ENCODE data around the gene TRAPPC2L.

DNA sequence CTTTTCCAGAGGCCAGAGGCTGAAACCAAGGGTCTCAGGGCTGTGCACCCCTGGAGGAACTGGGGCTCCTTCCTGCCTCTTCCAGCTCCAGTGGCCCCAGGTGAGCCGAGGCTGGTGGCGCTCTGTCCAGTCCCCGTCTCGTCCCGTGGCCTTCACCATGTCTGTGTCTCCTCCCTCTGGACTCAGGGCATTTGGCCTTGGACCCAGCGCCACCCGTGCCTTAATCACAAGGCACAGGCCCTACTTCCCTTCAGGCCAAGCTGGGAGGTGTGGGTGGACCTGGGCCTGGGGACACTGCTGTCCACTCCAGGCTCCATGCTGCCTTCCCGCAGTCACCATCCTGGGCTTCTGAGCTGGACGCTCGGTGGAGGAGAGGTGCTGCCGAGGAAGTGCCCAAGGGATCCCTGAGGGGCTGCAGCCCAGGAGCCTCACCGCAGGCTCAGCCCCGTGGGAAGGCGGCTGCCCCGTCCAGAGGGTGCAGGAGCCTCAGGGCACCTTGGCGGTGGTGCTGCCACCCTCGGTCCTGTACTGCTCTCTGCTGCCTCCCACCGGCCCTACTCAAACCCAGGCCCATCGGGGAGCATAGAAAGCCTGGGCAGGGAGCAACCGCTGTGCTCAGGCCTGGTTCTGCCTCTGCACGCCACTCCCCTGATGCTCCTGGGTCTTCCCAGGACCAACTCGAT, 35.6 kb upstream of the TRAPPC2L start:
- TF ChIP-seq, protein P1, sequence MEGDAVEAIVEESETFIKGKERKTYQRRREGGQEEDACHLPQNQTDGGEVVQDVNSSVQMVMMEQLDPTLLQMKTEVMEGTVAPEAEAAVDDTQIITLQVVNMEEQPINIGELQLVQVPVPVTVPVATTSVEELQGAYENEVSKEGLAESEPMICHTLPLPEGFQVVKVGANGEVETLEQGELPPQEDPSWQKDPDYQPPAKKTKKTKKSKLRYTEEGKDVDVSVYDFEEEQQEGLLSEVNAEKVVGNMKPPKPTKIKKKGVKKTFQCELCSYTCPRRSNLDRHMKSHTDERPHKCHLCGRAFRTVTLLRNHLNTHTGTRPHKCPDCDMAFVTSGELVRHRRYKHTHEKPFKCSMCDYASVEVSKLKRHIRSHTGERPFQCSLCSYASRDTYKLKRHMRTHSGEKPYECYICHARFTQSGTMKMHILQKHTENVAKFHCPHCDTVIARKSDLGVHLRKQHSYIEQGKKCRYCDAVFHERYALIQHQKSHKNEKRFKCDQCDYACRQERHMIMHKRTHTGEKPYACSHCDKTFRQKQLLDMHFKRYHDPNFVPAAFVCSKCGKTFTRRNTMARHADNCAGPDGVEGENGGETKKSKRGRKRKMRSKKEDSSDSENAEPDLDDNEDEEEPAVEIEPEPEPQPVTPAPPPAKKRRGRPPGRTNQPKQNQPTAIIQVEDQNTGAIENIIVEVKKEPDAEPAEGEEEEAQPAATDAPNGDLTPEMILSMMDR (conservative IDR thresholded peaks at IDR 0.05), result no peak; the same call in 1 of the 2 replicates
- TF ChIP-seq ZFX (IDR thresholded peaks at IDR 0.05), result no peak

Measured in C4-2B (cell line).